A549 treated with Hydrocortisone at 1 μM for 4 hours (cell line): Measurements from ENCODE around the gene NUPR1. TPM values are rescaled to one million over a fixed set of nuclear protein-coding genes. Genes with fewer than 3 reads are reported as not detected.

ENCODE experiments used
- total RNA-seq: library from RNA; stranded (reverse); fragments of 200-300 nt; extraction: Qiagen RNA extraction; gene quantifications from 5 replicates; pipeline ENCODE4 v1.2.3, GENCODE V29; 2022

The NUPR1 gene, protein sequence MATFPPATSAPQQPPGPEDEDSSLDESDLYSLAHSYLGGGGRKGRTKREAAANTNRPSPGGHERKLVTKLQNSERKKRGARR
- 8.6 to 24.3 TPM (median 16.1 TPM) in 5 replicates for total RNA-seq

DNA sequence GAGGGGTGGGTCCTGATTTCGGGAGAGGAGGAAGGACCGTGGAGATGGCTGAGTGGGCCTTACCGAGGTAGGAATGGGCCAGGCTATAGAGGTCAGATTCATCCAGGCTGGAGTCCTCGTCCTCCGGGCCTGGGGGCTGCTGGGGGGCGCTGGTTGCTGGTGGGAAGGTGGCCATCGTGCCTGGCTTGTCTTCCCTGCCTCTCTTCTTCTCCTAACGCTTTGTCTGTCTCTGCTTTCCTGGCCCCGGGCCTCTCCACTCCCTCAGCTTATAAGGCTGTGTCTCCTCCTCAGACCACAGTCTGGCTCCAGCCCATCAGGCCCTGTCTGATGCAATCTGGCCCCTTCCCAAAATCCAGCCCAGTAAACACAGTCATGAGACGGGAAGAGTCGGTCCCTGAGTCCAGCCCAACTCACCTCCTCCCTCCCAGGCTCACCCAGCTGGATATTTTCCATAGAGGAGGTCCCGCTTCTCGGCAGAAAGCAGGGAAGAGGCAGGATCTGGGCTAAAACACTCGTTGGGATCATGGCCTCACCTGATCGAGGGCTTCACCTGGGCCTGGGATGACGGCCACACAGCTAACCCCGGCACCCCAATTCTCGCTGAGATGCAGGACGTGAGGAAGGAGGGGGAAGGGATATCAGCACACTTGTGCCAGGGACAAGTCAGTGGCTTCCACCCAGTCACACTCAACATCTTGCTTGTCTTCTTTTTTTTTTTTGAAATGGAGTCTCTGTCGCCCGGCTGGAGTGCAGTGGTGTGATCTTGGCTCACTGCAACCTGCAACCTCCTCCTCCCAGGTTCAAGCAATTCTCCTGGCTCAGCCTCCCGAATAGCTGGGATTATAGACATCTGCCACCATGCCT is at the start of gene NUPR1:
Gene NUPR1, minus strand, starts transcription at position 242 of the 864 bp plus-strand sequence. Its CDS starts 67 bp downstream, at position 175.

DNA sequence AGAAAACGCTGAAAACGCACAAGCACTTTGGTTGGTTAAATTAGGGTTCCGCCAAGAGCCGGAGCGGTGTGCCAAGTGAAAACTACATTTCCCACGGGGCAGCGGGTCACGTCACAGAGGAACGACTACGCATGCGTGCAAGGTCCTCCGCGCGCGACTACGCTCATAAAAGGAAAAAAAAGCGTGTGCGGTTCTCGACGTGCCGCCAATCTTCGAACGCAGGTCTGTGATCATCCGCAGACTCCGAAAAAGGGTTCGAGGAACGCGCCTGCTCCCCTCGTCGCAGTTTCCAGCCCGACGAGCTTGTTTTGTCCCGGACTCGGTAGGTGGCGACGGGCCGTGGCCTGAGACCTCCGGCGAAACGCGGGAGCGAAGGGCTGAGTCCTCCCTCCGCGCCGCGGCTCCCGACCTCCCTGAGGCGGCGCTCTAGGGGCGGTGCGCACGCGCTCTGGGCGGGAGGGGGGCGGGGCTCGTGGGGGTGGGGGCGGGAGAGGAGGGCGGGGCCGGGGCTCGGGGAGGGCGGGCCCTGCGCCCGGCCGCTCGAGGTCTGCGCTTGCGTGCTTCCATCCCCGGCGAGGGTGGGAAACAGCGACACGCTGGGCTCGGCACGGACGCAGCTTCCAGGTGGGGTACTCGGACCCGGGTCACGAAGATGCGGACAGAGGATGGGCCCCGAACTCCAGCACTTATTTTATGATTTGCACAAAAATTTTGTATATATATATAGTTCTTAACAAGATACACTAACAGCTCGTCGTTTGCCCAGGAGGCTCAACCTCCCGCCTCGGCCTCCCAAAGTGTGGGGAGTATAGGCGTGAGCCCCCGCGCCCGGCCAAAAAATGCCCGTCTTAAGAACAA is 15.2 kb upstream of the NUPR1 start, which contains the start of gene SGF29:
Gene SGF29, plus strand, starts transcription at position 145 of the 858 bp plus-strand sequence. CDS start 27,150 bp downstream, outside the sequence.

DNA sequence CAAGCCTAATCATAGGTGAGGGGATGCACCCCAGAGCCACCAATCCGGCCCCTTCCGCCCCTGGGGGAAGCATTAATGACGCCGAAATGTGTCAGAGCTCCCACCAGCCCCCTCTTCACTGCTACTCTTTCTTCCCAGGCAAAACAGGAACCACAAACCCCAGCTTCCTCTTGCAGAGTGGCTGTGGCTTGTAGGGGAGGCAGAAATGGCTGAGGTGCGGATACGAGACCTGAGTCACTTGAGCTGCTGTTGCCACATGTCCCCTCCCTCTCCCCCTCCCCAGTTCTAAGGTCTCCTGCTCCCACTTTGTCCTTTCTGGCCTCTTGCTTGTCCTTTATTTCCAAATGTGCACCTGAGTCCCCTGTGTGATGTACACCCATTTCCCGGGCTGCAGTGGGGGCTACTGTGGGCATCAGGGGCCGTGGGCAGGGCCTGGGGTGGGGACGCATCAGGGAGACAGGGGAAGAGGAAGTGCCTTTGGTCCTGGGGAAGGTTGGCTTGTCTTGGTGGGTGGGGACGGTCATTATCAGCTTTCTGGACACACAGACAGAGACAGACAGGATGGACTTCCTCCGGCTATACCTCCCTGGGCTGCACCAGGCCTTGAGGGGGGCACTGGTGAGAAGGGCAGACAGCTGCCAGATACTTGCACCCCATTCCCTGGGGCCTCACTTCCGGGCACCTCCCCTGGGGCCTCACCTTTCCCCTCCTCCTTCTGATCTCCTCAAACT is 44.5 kb downstream of the NUPR1 start, which contains the start of gene APOBR:
Gene APOBR, plus strand, starts transcription at position 523 of the 731 bp plus-strand sequence. Its CDS starts 39 bp downstream, at position 562.

DNA sequence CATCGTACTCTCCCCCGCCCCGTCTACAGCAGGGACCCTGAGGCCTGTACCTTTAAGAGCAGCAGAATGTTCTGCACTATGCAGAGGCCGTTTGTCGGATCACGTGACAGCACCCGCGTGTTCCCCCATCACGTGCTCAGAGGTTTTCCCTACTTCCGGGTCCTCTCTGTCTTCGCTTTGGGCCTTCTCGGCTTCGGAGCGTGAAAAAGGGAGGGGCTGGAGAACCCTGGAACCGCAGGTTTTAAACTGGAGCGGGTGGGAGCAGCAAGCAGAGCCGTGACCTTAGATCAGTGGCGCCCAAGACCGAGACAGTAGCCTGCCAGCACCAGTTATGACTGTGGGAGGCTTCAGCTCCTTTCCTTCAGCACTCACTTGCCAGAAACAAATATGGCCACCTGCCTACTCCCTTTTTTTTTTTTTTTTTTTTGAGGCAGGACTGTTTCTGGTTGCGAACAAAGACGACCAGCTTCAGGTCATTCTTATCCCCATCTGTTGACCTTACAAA is 46.8 kb downstream of the NUPR1 start, which contains the start of gene CLN3:
Gene CLN3, minus strand, starts transcription at position 105 of the 505 bp plus-strand sequence. CDS start 315 bp downstream, outside the sequence.

Other genes with a start within 250 kb of the NUPR1 start
- 0.22 to 0.32 TPM (median 0.25 TPM) in 5 replicates for gene SBK1, start 246.4 kb downstream of the NUPR1 start, total RNA-seq
- gene NPIPB6, start 175.5 kb downstream of the NUPR1 start, total RNA-seq: 1.6 to 2.3 TPM (median 1.9 TPM) in 5 replicates
- 68.3 to 86.2 TPM (median 73.4 TPM) in 5 replicates for gene EIF3CL, start 135.1 kb downstream of the NUPR1 start, total RNA-seq
- gene NPIPB7, start 66.6 kb downstream of the NUPR1 start, total RNA-seq: 0.17 to 0.46 TPM (median 0.25 TPM) in 4 of 5 replicates, not detected in the other
- 24.1 to 38.1 TPM (median 32.8 TPM) in 5 replicates for gene CLN3, start 46.9 kb downstream of the NUPR1 start, total RNA-seq
- 0.05 to 0.09 TPM (median 0.06 TPM) in 5 replicates for gene APOBR, start 44.3 kb downstream of the NUPR1 start, total RNA-seq
- not detected in 5 replicates for gene IL27, start 32.1 kb downstream of the NUPR1 start, total RNA-seq
- gene SGF29, start 14.9 kb upstream of the NUPR1 start, total RNA-seq: 20.5 to 24.3 TPM (median 22.4 TPM) in 5 replicates
- gene SULT1A2, start 58.1 kb upstream of the NUPR1 start, total RNA-seq: 0.06 to 0.12 TPM (median 0.07 TPM) in 4 of 5 replicates, not detected in the other
- gene SULT1A1, start 71.1 kb upstream of the NUPR1 start, total RNA-seq: 5.2 to 6.5 TPM (median 6.0 TPM) in 5 replicates
- 0.62 TPM in 1 of 5 replicates, not detected in the others for gene NPIPB8, start 99.1 kb upstream of the NUPR1 start, total RNA-seq
- 231 to 365 TPM (median 342 TPM) in 5 replicates for gene EIF3C, start 172.5 kb upstream of the NUPR1 start, total RNA-seq
- 1.1 to 2.0 TPM (median 1.7 TPM) in 5 replicates for gene NPIPB9, start 212.8 kb upstream of the NUPR1 start, total RNA-seq